Mesenchymal stem cell (in vitro differentiated cells and primary cell): Measurements from ENCODE around the gene CALCOCO2.
A peak's percentile ranks its signal among the peaks of the same experiment; 100 is the strongest.

Experiments used
- DNase-seq: peaks from one replicate; pipeline ENCODE4 v3.0.0-alpha.2; 2013
- H2AFZ ChIP-seq: one replicate; pipeline ENCODE4 v1.6.1; 2013; ENCODE audit warnings: low read depth, mild to moderate bottlenecking, control low read depth, inconsistent platforms, low read length, moderate library complexity
- H2AK5ac ChIP-seq: 2 replicates; pipeline ENCODE4 v1.6.1; 2013; ENCODE audit warnings: low read length, moderate library complexity, mild to moderate bottlenecking, inconsistent platforms; ENCODE audit not compliant: severe bottlenecking
- H2BK120ac ChIP-seq: one replicate; pipeline ENCODE4 v1.6.1; 2013; ENCODE audit warnings: low read depth, mild to moderate bottlenecking, inconsistent platforms, low read length, moderate library complexity
- H2BK12ac ChIP-seq, 2 experiments: one replicate each; pipeline ENCODE4 v1.6.1; 2013; ENCODE audit warnings: inconsistent platforms in 2 of 2, low read length in 2 of 2, mild to moderate bottlenecking in 2 of 2, moderate library complexity in 2 of 2, control low read depth in 1 of 2
- H2BK15ac ChIP-seq: one replicate; pipeline ENCODE4 v1.6.1; 2013; ENCODE audit warnings: mild to moderate bottlenecking, low read depth, inconsistent platforms; ENCODE audit not compliant: poor library complexity, severe bottlenecking
- H2BK5ac ChIP-seq: 2 replicates; pipeline ENCODE4 v1.6.1; 2013; ENCODE audit warnings: low read depth, mild to moderate bottlenecking, low read length, control low read depth, inconsistent platforms; ENCODE audit not compliant: poor library complexity, severe bottlenecking
- H3K14ac ChIP-seq, 2 experiments: one replicate each; pipeline ENCODE4 v1.6.1; 2013; ENCODE audit warnings: inconsistent platforms in 2 of 2, low read length in 2 of 2, control low read depth in 1 of 2, mild to moderate bottlenecking in 1 of 2, moderate library complexity in 1 of 2
- H3K18ac ChIP-seq, 2 experiments: one replicate each; pipeline ENCODE4 v1.6.1; 2013; ENCODE audit warnings: inconsistent platforms in 2 of 2, low read length in 2 of 2, control low read depth in 1 of 2, low read depth in 1 of 2, mild to moderate bottlenecking in 1 of 2
- H3K23ac ChIP-seq, 2 experiments: one replicate each; pipeline ENCODE4 v1.6.1; 2013; ENCODE audit warnings: inconsistent platforms in 2 of 2, low read length in 2 of 2, mild to moderate bottlenecking in 2 of 2, moderate library complexity in 2 of 2, control low read depth in 1 of 2
- H3K27ac ChIP-seq: 2 replicates; pipeline ENCODE4 v1.5.1; 2013; ENCODE audit warnings: mild to moderate bottlenecking, moderate library complexity, low read length, control low read depth, inconsistent platforms; ENCODE audit not compliant: poor library complexity, severe bottlenecking
- H3K27me3 ChIP-seq, 2 experiments: 2 replicates each; pipeline versions ENCODE4 v1.6.1 to v1.7.0; 2013; ENCODE audit warnings: low read length in 2 of 2, mild to moderate bottlenecking in 2 of 2, moderate library complexity in 2 of 2, control low read depth in 1 of 2, inconsistent platforms in 1 of 2; ENCODE audit not compliant: control insufficient read depth in 1 of 2, insufficient read depth in 1 of 2
- H3K36me3 ChIP-seq, 2 experiments: 2 replicates each; pipeline versions ENCODE4 v1.6.1 to v1.7.0; 2013; ENCODE audit warnings: low read length in 2 of 2, control low read depth in 1 of 2, inconsistent platforms in 1 of 2, low read depth in 1 of 2, mild to moderate bottlenecking in 1 of 2; ENCODE audit not compliant: insufficient read depth in 2 of 2, control insufficient read depth in 1 of 2
- H3K4ac ChIP-seq, 2 experiments: one replicate each; pipeline ENCODE4 v1.6.1; 2013; ENCODE audit warnings: inconsistent platforms in 2 of 2, low read length in 2 of 2, mild to moderate bottlenecking in 2 of 2, moderate library complexity in 2 of 2, control low read depth in 1 of 2, low read depth in 1 of 2
- H3K4me1 ChIP-seq: 2 replicates; pipeline ENCODE4 v1.6.1; 2013; ENCODE audit warnings: low read depth, low read length, control low read depth; ENCODE audit not compliant: control insufficient read depth, insufficient read depth
- H3K4me2 ChIP-seq: 2 replicates; pipeline ENCODE4 v1.6.1; 2013; ENCODE audit warnings: low read length, mild to moderate bottlenecking, inconsistent platforms; ENCODE audit not compliant: poor library complexity, severe bottlenecking
- H3K4me3 ChIP-seq, 2 experiments: 2 replicates each; pipeline versions ENCODE4 v1.5.1 to v1.7.0; 2013; ENCODE audit warnings: low read length in 2 of 2, mild to moderate bottlenecking in 2 of 2, control low read depth in 1 of 2, low read depth in 1 of 2; ENCODE audit not compliant: insufficient read depth in 1 of 2
- H3K79me1 ChIP-seq: replicated peaks from 2 replicates; pipeline ENCODE4 v1.6.1; 2013; ENCODE audit warnings: mild to moderate bottlenecking, control low read depth, low read length, inconsistent platforms; ENCODE audit not compliant: poor library complexity, severe bottlenecking
- H3K9ac ChIP-seq: 2 replicates; pipeline ENCODE4 v1.7.0; 2013; ENCODE audit warnings: mild to moderate bottlenecking, low read length, moderate library complexity
- H3K9me3 ChIP-seq: 2 replicates; pipeline ENCODE4 v1.7.0; 2013; ENCODE audit warnings: mild to moderate bottlenecking, low read length; ENCODE audit not compliant: control insufficient read depth
- H4K8ac ChIP-seq: one replicate; pipeline ENCODE4 v1.6.1; 2013; ENCODE audit warnings: inconsistent platforms, mild to moderate bottlenecking, low read length, moderate library complexity
- H4K91ac ChIP-seq: one replicate; pipeline ENCODE4 v1.6.1; 2013; ENCODE audit warnings: mild to moderate bottlenecking, low read length, inconsistent platforms
- WGBS: methylation state at CpG from one replicate; pipeline ENCODE4 v1.1.7; 2013; ENCODE audit warnings: mixed read lengths; 5-methylcytosine and 5-hydroxymethylcytosine counted together

The CALCOCO2 gene

GRCh38 chr17:48809182-48809581, 21.7 kb upstream of the CALCOCO2 start:
- Histone ChIP-seq H3K9ac (no peak overlapping the region), H2BK15ac (no peak overlapping the region), H3K23ac (no peak overlapping the region), H2AK5ac (no peak overlapping the region), H3K27me3 (peaks cover 25 to 32% of the 10 kb centered on the region in 2 experiments), H3K18ac (no peak overlapping the region), H3K4me1 (no peaks in the 10 kb centered on the region), H3K79me1 (no peaks in the 10 kb centered on the region), H4K91ac (no peak overlapping the region), H3K36me3 (no peaks in the 10 kb centered on the region), H3K14ac (no peak overlapping the region), H2BK120ac (no peak overlapping the region), H3K27ac (no peak overlapping the region), H3K4me3 (no peak overlapping the region), H3K9me3 (no peaks in the 10 kb centered on the region), H4K8ac (no peak overlapping the region), H3K4me2 (no peak overlapping the region), H2BK12ac (no peak overlapping the region), H3K4ac (no peak overlapping the region), H2AFZ (no peak overlapping the region), H2BK5ac (no peak overlapping the region)
- 94% methylated on average over 4 of the region's 4 CpGs for WGBS
- DNase-seq, result no peak

- Histone ChIP-seq H3K4me1 (peaks cover 4% of the 10 kb centered on the region), H3K4me2 (no peak overlapping the region), H2BK15ac (no peak overlapping the region), H3K4me3 (no peak overlapping the region), H3K27ac (no peak overlapping the region), H3K4ac (no peak overlapping the region), H3K23ac (no peak overlapping the region), H2BK5ac (no peak overlapping the region), H4K91ac (no peak overlapping the region), H3K9ac (no peak overlapping the region), H3K36me3 (no peaks in the 10 kb centered on the region), H4K8ac (no peak overlapping the region), H3K18ac (no peak overlapping the region), H2BK120ac (no peak overlapping the region), H3K79me1 (no peaks in the 10 kb centered on the region), H2BK12ac (no peak overlapping the region), H3K14ac (no peak overlapping the region), H2AK5ac (no peak overlapping the region), H3K9me3 (no peaks in the 10 kb centered on the region), H3K27me3 (peaks cover 43 to 48% of the 10 kb centered on the region in 2 experiments), H2AFZ (no peak overlapping the region)
- 87% methylated on average over 2 of the region's 3 CpGs for WGBS
- no peak for DNase-seq
Measured at GRCh38 chr17:48812001-48812400, 18.8 kb upstream of the CALCOCO2 start.

- Histone ChIP-seq H3K9me3 (no peaks in the 10 kb centered on the region), H3K23ac (no peak overlapping the region), H2BK120ac (no peak overlapping the region), H2BK5ac (no peak overlapping the region), H2BK12ac (no peak overlapping the region), H3K27me3 (peaks cover 56 to 60% of the 10 kb centered on the region in 2 experiments), H3K4me1 (peaks cover 9% of the 10 kb centered on the region), H3K27ac (no peak overlapping the region), H3K4ac (no peak overlapping the region), H3K14ac (no peak overlapping the region), H3K79me1 (no peaks in the 10 kb centered on the region), H4K91ac (no peak overlapping the region), H3K18ac (no peak overlapping the region), H3K4me3 (no peak overlapping the region), H2BK15ac (no peak overlapping the region), H2AK5ac (no peak overlapping the region), H4K8ac (no peak overlapping the region), H3K9ac (no peak overlapping the region), H2AFZ (no peak overlapping the region), H3K4me2 (no peak overlapping the region), H3K36me3 (no peaks in the 10 kb centered on the region)
- peak; percentile 64 for DNase-seq
- WGBS, result 44% methylated on average over 4 of the region's 7 CpGs
Measured at GRCh38 chr17:48814504-48814903, 16.3 kb upstream of the CALCOCO2 start.

GRCh38 chr17:48815311-48815710, 15.5 kb upstream of the CALCOCO2 start:
- Histone ChIP-seq H3K27ac (no peak overlapping the region), H2AFZ (no peak overlapping the region), H3K4ac (no peak overlapping the region), H3K18ac (no peak overlapping the region), H3K4me3 (no peak overlapping the region), H3K9ac (no peak overlapping the region), H3K27me3 (peaks cover 52 to 56% of the 10 kb centered on the region in 2 experiments), H3K14ac (no peak overlapping the region), H2BK120ac (no peak overlapping the region), H2BK5ac (no peak overlapping the region), H2BK12ac (no peak overlapping the region), H3K4me2 (no peak overlapping the region), H4K91ac (no peak overlapping the region), H3K4me1 (peaks cover 9% of the 10 kb centered on the region), H3K79me1 (no peaks in the 10 kb centered on the region), H2BK15ac (no peak overlapping the region), H3K9me3 (no peaks in the 10 kb centered on the region), H3K36me3 (no peaks in the 10 kb centered on the region), H4K8ac (no peak overlapping the region), H3K23ac (no peak overlapping the region), H2AK5ac (no peak overlapping the region)
- DNase-seq, result no peak
- 84% methylated on average over 2 of the region's 3 CpGs for WGBS
